ENCODE data around the gene OR2D3.
"Not testable (repeated sequence)": the region's sequence is repeated elsewhere in the genome, so short reads cannot be mapped to it uniquely, and the experiment has no call there.

The OR2D3 gene

DNA sequence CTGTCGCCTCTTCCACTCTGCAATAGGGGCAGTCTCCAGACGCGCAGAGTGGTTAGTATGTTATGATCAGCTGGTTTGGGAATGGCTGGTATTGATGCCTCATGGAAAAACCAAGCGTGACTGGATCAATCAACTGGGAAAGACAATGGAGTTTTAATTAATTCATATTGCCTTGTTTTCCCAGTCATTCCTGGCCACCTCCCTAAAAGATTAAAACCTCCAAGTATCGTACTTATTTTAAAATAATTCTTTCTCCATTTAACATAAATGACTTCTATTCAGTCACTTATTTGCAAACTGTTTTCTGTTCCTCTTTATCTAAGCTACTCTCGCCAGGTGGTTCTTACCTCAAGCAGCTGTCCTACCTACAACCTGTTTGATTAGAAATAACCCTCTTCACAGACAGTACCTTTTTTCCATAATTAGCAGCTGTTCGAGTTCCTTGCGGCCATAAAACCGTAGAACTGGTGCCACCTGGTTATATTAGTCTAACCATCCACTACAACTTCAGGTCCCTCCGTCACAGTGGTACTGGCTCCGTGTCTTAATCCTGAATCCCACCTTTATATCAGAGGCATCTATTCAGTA, 6.3 kb downstream of the OR2D3 start:
- TF ChIP-seq, protein P1, sequence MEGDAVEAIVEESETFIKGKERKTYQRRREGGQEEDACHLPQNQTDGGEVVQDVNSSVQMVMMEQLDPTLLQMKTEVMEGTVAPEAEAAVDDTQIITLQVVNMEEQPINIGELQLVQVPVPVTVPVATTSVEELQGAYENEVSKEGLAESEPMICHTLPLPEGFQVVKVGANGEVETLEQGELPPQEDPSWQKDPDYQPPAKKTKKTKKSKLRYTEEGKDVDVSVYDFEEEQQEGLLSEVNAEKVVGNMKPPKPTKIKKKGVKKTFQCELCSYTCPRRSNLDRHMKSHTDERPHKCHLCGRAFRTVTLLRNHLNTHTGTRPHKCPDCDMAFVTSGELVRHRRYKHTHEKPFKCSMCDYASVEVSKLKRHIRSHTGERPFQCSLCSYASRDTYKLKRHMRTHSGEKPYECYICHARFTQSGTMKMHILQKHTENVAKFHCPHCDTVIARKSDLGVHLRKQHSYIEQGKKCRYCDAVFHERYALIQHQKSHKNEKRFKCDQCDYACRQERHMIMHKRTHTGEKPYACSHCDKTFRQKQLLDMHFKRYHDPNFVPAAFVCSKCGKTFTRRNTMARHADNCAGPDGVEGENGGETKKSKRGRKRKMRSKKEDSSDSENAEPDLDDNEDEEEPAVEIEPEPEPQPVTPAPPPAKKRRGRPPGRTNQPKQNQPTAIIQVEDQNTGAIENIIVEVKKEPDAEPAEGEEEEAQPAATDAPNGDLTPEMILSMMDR (IDR thresholded peaks at IDR 0.05; ENCODE audit: low read depth, low read length, missing control alignments), result no peak
- peak overlapping the region; percentile 70 for H3K4me3 ChIP-seq (ENCODE audit: low read depth, low read length)
- DNase-seq (ENCODE audit: low read depth), result peak; percentile 66

DNA sequence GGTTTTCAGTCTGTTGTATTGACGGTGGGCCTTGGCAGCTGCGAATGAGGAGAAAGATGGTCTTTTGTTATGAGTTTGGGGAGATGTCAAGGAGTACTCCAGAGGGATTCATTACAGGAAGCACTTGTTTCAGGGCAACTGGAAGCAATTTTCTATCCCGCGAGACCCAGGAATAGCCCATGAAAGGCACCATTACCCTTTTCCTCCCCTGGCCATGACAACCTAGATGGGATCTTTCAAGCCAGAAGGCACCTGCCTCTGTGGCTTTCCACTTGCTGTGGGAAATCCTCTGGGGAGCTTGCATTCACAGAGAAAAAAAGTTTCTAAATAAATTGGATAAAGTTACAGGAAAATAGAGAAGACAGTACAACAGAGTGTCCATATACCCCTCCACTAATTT, 8.1 kb downstream of the OR2D3 start:
- H3K4me3 ChIP-seq (ENCODE audit: low read depth, low read length), result no peak overlapping the region
- TF ChIP-seq, protein P1 (IDR thresholded peaks at IDR 0.05; ENCODE audit: low read depth, low read length, missing control alignments), result no peak
- DNase-seq (ENCODE audit: low read depth), result no peak

DNA sequence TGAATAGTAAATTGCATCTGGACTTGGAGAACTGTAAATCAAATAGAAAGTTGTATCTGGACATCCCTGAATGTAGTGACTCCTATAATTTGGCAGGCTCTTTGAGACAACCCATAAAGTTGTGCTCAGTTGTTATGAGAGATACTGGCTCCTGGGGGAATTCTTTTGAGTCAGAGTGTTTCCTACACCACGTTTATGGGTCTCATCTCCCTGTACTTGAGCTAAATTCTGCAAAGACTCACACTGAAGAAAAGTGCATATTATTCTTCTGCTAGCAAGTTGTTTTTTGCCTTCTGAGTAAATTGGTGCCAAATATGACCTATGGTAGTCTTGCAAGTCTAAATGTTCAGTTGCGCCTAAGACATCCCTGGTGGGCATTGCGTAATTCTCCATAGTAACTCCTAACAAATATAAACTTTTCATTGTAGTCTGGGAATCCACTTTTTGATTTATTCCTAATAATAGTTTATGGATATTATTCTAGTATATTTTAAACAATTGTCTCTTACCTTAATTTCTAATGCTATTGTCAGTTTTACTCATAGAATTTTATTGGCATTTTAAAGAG, 10.4 kb downstream of the OR2D3 start:
- H3K4me3 ChIP-seq (ENCODE audit: low read depth, low read length), result no peak overlapping the region
- TF ChIP-seq, protein P1 (IDR thresholded peaks at IDR 0.05; ENCODE audit: low read depth, low read length, missing control alignments), result no peak
- DNase-seq (ENCODE audit: low read depth), result no peak

DNA sequence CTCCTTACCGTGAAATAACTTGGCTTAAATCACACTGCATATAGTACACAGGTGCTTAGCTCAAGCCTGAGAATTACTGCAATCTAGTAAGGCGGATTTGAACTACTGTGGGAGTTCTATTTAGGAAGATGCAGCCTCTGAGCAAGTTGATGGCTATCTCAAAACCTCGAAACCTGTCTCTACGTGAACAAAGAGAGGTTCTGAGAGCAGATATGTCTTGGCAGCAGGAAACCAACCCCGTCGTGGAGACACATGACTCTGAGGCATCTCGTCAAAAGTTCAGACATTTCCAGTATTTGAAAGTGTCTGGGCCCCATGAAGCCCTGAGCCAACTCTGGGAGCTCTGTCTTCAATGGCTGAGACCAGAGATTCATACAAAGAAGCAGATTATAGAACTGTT, 11.3 kb downstream of the OR2D3 start:
- TF ChIP-seq, protein P1 (IDR thresholded peaks at IDR 0.05; ENCODE audit: low read depth, low read length, missing control alignments), result no peak
- no peak for DNase-seq (ENCODE audit: low read depth)
- no peak overlapping the region for H3K4me3 ChIP-seq (ENCODE audit: low read depth, low read length)

DNA sequence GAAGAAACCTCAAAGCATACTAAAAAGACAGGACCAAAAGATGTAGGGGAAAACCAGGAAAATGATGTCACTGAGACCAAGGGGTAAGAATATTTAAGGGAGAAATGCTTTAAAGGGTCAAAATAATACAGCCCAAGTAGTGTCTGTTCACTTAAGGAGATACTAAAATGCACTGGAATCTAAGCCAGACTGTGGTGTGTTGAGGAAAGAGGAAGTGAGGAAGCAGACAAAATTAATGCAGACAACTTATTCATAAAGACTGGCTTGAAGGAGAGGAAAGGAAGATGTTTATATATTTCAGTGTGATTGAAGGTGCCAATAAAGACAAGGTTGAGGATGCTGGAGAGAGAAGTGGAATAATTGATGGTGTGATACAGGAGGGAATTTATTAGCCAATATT, 21.2 kb downstream of the OR2D3 start:
- no peak for DNase-seq (ENCODE audit: low read depth)
- TF ChIP-seq, protein P1 (IDR thresholded peaks at IDR 0.05; ENCODE audit: low read depth, low read length, missing control alignments), result no peak

DNA sequence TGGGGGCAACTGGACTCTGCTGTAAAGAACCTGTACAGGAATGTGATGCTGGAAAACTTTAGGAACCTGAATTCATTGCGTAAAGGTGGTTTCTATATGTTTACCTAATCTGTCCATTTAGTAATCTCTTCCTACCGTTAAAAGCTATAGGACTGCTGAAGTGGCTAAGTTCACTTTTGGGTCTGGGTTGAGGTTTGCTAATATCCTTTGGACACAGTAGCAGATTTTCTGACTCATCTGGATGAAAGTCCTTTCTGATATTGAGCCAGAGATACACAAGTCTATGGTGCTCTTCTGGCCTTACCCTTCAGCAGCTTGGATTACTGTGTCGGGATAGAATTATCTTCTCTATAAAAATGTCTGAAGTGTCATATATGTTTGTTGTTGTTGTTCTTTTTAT, 22.3 kb downstream of the OR2D3 start:
- no peak for DNase-seq (ENCODE audit: low read depth)
- TF ChIP-seq, protein P1 (IDR thresholded peaks at IDR 0.05; ENCODE audit: low read depth, low read length, missing control alignments), result no peak
- H3K4me3 ChIP-seq (ENCODE audit: low read depth, low read length), result no peak overlapping the region

More for the DNA sequence above, 21.2 kb downstream of the OR2D3 start:
- no peak overlapping the region for H3K4me3 ChIP-seq (ENCODE audit: low read depth, low read length)

DNA sequence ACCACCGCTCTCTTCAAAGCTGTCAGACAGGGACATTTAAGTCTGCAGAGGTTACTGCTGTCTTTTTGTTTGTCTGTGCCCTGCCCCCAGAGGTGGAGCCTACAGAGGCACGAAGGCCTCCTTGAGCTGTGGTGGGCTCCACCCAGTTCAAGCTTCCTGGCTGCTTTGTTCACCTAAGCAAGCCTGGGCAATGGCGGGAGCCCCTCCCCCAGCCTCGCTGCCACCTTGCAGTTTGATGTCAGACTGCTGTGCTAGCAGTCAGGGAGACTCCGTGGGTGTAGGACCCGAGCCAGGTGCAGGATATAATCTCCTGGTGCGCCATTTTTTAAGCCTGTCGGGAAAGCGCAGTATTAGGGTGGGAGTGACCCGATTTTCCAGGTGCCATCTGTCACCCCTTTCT, 33.4 kb downstream of the OR2D3 start:
- not testable (repeated sequence) for H3K4me3 ChIP-seq (ENCODE audit: low read depth, low read length); DNase-seq (ENCODE audit: low read depth)

Data from GM12864 (cell line).